Stimulated activated CD8-positive, alpha-beta memory T cell treated with anti-CD3 and anti-CD28 coated beads, Interleukin-15, amount 100 ng/mL, for 24 hours (primary cell): ENCODE results near the gene KLF16.

Experiments
- DNase-seq: peaks from one replicate; pipeline ENCODE4 v3.0.0-alpha.2; 2020; ENCODE audit warnings: low read depth

Gene KLF16

DNA sequence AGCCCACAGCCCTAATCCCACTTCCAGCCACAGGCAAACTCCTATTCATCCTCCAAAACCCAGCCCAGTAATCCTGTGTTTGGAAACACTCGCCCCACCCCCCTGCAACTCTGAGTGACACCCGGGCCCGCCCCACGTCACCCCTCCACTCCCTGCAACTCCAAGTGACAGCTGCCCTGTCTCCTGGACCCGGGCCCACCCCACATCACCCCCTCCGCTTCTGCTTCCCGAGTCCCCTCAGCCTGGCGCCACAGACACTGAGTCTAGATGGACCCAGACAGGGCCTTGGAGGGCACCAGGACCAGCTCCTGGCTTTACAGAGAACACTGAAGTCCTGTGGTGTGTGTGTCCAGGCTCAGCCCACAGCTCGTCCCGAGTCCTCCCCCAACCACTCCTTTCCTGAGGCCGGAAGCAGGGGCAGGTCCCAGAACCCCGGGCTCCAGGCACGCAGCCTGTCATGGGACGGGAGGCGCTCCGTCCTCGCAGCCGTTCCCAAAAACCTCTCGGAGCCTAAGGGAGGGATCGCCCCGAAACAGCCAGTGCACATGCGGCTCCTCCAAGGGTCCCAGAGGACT is 22.8 kb downstream of the KLF16 start:
- no peak for DNase-seq

DNA sequence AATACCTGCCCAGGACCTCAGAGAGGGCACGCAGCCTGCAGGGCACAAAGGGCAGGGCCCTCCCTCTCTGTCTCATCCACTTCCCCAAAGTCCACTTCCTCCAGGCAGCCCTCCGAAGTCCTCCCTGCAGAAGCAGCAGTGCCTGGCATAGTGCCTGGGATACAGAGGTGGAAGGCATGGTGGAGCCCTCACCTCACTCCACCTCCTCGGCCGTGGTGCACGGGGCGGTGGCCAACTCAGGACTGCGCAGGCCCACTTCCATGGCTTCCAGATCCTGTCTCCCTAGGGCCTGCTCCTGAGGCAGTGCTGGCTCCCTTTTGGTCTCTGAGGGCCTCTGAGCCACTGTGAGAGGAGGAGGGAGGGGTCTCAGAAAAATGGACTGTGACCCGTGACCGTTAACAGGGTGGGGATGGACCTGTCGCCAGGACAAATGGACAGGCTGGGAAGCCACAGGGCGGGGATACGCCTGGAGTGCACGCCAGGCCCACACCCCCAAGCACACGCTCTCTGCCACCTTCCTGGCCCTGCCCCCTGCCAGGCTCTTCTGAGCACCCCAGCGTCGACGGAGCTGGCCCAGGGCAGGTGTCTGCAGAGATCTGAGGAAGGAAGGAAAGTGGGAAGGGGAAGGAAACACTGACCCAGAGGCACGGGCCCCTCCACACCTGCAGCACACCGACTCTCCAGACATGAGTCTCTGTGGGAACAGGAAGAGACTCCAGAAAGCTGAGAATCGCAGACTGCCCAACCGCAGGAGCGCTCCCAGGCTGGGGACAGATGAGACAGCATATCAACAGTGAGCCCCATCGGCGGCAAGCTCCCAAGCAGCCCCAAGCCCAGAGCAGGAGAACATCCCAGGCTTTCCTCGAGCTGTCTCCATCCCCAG is 23.5 kb downstream of the KLF16 start:
- DNase-seq: no peak

DNA sequence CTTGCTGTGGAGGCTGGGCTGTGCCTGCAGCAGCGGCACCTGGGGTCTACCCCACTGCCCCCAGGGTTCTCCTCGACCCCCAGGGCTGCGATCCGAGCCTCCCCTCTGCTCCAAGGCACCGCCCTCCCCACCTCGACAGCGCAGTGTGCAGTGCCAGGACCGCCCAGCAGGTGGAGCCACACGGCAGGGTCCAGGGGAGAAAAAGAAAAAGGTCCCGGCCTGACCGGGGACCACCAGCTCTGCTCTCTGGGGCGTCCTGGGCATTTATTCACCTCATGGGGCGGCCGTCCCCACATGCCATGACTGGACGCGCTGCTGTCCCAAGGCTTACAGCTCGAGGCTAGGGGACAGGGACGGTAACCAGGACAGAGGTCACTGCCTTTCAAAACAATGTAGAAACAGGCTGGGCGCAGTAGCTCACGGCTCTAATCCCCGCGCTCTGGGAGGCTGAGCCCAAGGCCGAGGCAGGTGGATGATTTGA is 25.7 kb downstream of the KLF16 start:
- DNase-seq: no peak

DNA sequence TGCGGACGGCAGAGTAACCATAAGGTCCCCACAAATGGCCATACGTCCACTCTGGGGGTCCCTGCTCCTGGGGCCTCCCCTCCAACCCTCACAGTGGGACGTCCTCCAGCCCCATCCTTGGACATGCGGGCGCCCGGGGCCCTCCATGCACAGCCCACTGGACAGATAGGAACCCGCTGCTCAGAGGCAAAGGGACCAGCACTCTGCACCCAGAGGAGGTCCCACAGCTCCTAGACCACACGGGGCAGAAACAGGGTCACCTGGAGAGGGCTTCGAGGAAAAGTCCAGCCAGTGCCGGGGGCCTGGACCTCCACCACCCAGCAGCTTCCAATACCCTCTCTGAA is 26.2 kb downstream of the KLF16 start:
- DNase-seq: no peak

DNA sequence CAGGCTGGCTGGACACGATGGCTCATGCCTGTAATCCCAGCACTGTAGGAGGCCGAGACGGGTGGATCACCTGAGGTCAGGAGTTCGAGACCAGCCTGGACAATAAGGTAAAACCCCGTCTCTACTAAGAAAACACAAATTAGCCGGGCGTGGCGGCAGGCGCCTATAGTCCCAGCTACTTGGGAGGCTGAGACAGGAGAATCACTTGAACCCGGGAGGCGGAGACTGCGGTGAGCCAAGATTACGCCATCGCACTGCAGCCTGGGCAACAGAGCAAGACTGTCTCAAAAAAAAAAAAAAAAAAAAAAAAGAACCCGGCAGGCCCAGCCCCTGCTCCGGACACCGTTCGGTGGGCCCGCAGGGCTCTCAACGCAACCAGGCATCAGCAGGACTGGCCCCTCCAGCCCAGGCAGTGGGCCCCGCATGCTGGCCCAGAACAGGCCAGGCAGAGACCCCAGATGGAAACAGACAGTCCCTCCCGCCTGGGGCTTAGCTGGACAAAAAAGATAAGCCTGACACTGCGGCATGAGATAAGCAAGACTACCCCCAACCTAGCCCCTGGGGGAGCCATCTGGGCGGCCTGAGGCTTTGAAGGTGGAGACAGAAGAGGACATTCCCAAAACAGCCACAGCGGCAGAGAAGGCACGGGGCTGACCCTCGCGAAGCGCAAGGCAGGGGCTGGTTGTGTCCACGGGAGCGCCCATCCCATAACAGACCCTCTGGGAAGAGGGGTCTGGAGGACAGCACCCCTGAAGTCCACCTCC is 26.7 kb downstream of the KLF16 start:
- no peak for DNase-seq

DNA sequence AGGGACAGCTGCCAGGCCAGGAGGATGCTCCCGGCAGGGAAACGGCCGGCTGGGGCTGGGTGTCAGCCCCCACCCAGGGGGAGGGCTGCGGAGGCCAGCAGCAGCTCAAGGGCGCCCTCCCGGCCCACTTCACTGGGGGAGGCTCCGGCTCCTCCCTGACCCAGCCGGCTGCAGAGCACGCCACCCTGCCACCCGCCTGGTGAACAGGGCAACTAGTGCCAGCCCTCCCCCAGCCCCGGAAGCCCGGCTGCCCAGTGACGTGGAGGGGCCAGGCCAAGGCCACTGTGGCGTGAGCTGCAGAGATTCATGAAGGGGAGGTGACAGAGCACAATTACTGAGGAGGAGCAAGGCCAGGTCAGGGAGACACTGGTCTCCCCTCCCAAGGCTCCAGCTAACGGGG is 29.8 kb downstream of the KLF16 start:
- no peak for DNase-seq

DNA sequence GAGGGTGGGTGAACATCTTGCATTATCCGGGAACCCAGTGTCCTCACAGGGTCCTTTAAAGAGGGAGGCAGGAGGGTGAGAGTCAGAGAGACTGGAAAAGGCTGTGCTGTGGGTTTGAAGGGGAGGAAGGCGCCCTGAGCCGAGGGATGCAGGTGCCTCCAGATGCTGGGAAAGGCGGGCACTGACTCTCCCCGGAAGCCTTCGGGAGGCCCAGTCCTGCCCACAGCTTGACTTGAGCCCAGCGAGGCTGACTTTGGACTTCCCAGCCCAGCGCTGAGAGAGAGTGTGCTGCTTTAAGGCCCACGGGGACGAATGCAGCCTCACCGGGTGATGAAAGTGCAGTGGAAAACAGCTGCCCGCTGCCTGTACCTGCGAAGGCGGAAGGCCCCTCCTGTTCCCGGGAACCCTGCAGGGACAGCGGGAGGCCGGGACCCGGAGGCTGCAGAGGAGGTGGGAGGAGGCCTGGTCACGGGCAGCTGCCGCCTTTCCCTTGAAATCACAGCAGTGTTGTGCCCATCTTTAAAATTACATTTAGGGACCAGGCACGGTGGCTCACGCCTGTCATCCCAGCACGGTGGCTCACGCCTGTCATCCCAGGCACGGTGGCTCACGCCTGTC is 31.2 kb downstream of the KLF16 start:
- no peak for DNase-seq

DNA sequence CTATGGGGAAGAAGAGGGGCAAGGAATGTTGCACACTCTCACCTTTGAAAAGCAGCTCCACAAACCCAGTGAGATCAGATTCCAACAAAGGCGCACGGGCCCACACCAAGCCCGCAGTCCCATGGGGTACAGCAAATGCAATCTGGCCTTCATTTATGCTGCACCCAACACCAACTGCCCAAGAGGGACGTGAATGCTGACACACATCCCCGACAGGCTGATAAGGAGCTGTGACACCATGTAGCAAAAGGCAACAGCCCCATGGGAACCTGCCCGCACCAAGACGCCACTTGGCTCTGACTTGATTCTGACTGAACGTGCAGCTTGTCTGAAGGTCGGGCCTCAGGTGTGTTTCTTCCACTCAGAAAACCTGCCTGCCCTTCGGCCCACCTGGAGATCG is 32.4 kb downstream of the KLF16 start:
- DNase-seq: no peak

DNA sequence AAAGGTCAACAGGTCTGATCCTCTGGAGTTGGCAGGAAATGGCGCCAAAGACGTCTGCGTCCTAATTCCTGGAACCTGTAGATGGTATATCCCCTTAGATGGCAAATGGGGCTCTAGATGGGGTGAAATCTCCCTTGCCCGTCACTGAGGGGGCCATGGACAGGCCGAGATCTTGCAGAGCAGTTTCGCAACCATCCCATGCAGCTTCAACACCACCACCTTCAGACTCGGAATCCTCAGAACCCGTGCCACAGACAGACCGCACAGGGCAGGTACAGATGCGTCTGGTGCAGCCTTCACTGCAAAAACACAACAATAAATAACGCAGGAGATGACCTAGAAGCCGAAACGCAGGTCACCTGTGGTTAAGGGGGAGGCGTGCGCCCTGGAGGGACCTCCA is 32.8 kb downstream of the KLF16 start:
- no peak for DNase-seq

DNA sequence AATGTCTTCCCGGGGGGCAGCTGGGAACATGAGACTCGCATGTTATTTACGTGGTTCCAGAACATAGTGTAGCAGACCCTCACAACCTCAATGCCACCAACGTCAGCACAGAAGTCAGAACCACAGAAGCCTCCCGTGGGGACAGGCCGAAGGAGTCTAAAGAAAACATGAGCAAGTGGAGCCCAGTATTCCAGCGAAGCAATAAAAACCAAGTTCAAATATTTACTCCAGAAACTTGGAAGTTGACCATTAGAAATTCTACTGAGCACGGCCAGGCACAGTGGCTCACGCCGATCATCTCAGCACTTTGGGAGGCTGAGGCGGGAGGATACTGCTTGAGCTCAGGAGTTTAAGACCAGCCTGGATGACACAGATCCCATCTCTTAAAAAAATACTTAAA is 33.4 kb downstream of the KLF16 start:
- DNase-seq: no peak

DNA sequence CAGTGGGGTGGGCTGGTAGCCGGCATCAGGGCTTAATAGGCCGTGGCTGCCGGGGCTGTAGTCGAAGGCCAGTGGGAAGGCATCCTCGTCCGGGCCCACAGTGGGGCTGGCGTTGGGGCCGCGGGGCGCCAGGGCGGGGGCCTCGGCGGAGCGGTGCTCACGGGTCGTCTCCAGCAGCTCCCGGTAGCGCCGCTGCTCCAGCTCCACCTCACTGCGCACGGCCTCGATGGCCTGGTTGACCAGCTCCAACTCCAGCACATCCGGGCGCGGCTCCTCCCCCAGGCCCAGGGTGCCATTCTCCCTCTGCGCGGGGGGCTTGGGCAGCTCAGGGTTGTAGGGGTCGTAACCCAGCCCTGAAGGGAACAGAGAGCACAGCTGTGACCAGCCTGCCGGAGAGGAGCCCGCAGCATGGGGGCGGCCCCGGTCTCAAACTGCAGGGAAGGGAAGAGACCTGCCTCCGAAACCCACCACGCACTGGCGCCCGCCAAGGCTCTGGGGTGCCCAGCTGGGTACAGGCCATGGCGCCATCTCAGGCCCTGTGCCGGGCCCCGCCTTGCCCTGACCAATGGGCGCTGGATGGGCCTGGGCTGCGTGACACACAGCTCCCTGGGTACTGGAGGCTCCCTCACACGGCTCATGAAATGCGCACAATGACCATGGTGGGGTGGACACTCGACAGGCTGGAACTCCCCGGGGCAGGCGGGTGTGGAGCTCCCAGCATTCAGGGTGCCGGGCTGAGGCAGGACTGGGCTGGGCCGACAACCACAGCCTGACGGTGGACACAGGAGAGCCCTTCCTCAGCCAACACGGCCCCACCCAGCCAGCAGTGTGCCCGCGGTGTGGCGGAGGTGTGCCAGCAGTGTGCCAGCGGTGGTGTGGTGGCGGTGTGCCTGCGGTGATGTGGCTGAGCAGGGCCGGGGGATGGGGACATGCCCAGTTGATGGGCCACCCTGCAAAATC is 34.8 kb downstream of the KLF16 start:
- no peak for DNase-seq

DNA sequence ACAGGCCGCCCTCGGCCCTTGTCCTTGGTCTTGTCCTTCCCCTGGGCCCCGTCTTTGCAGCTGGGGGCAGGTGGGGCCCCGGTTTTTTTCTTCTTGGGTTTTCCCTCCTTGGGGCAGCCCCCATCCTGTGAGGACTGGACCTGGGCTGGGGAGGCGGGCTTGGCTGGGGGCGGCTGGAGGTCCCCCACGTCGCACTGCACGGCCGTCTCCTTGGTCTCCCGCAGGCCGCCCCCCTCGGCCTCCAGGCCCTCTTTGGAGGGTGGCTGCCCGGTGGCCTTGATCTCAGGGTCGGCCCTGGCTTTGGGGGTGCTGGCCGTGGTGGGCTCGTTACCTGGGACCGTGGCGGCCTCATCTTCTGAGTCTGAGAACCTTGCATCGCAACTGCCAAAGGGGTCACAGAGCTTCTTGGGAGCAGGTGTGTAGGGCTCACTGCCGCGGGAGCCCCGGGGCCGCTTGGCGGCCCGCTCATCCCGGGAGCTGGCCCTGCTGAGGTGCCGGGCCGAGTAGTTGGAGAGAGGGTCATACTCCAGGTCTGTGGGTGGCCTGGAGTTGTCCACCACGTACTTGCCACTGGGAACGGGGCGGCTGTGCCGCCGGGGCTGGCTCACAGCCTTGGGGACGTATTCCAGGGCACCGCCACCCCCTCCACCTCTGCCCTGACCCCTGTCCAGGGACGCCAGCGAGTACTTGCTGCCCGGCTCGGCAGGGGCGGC is 35.7 kb downstream of the KLF16 start:
- no peak for DNase-seq

DNA sequence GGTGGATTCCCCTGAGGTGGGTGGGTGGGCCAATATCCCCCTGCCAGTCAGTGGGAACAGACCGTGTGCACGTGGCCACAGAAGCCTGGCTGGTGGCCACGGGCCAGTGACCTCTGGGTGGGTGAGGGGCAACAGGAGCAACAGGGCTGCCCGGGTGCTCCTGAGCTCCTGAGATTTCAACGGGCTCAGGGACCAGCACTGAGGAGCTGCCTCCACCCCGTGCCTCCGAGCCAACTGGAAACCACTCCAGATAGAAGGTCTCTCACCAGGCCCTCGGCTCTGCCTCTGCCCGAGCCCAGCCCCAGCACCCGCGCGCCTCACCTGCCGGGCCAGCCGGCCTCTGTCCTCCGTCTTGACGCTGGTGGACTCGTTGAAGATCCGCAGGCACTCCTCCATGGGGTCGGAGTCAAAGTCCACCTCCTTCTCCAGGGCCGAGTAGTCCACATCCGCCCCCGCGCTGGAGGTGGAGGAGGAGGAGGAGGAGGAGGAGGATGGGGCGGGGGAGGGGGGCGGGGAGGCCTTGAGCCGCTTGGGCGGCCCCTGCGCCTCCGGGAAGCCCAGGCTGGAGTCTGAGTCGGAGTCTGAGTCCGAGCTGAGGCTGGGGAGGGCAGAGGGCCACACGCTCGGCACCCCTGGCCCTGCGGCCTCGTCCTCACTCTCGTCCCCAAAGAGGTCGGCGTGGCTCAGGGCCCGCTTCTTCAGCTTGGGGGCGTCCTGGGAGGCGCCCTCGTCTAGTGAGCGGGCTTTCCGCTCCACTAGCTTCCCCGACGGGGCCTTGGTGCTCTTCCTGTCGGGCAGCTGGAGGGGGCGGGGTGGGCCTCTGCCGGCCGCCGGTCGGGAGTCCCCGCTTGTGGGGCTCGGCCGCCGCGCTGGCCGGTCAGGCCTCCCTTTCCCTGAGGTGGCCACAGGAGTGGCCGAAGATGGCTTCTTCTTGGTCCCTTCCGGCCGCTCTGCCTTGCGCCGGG is 36.5 kb downstream of the KLF16 start:
- no peak for DNase-seq

DNA sequence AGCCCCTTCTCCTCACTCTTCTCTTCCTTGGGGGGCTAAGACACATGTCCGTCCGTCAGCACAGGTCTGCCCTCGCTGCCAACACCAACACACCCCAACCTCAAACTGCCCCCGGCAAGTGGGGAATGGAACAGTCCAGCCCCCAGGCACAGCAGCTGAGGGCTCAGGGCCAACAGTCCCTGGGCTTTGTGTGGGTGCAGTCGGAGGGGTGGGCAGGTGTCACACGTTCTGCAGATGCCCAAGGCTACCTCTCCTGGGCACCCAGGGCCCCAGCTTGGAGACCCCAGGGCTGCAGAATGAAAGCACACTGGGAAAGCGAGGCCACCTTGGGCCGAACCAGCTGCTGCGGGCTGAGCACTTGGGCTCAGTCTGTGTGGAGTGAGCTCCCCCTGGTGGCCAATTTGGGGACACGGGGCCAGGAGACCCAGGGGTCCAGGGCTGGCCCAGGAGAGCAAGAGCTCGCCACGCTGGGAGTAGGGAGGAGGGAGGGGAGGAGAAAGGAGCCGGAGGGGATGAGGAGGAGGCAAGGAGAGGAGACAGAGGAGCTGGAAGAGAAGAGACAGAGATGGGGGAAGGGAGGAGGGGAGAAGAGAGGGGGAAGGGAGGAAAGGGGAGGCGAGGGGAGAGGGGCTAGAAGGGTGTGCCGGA is 37.3 kb downstream of the KLF16 start:
- peak; percentile 44 for DNase-seq

DNA sequence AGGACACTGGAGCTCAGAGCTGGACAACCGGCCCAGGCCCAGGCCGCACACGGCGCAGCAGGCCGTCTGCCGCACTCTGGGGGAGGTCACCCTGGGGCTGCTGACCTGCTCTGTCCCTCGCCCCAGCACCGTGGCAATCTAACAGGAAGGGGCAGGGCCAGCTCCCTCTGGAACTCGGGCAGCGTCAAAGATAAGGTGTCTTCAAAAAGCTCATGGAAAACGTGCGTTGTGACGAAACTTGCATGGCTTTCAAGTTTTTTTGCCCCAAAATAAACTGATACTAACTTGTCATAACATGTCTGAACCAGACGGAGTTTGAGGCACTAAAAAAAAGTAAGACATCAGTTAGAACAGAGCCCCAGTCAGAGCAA is 39.1 kb downstream of the KLF16 start:
- DNase-seq: no peak

DNA sequence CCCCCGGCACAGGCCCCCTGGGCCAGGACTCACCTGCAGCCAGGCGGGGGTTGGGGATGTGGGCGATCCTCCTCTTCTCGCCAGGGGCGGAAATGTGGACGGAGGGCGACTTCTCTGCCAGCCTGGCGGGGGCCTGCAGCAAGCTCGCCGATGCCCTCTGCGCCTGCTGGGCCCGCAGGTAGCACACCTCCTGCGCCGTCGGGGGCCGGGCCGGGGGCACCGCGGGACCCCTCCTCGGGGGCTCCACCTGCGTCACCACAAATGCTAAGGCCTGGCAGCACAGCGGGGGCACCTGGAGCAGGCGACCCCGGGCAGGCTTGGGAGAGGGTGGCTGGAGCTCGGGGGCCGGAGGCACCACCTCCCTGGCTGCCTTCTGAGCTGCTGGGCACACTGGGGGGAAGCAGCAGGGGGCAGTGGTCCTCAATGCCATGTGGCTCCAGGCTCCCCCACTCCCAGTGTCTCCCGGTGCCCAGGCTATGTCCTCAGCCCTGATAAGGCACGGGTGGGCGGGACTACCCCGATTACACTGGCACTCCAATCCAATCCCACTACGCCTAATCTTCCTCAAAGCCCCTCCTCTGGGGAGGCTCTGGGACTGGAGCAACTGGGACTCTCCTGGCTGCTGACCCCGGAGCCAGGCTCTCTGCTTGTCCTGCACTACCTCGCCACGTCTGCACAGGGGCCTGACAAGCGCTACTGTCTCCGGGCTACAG is 39.7 kb downstream of the KLF16 start:
- DNase-seq: no peak

DNA sequence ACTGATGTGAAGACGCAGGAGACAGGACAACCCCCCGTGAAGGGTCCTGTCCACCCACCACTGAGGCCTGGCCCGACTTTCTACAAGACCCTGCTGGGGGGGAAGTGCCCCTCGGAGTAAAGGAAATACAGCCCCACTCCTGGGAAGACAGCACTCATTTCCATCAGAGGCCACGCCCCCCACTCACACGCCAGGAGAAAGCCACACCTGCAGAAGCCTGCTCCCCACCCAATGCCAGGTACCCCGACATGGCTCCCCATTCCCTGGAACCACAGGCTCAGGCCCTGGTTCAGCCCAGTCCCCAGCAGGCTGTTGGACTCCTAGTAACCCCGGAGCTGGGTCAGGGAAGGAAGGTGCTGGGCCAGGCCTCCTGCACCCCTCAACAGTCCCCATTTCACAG is 40.4 kb downstream of the KLF16 start:
- no peak for DNase-seq

DNA sequence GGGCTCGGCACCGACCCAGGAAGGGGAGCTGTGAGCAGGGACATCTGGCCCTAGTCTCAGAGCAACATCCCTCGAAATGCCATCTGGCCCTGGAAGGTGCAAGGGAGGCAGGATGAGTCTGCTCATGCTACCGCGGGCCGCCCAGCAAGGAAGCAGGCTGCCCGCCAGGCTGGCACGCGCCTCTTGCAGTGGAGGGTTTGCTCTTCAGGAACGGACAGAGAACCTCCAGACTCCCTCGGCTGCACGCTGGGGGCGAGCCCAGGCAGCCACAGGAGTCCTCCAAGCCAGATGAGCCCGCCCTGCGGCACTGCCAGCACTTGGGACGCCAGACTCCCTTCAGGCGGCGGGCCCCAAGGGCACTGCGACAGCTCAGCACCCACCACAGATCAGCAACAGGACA is 41.2 kb downstream of the KLF16 start:
- DNase-seq: no peak
